A172 (cell line): ENCODE data around the gene THOC7. TPM values are rescaled to one million over a fixed set of nuclear protein-coding genes. Genes with fewer than 3 reads are reported as not detected.

Source experiments
- DNase-seq: peaks from one replicate; pipeline ENCODE4 v3.0.0-alpha.2; 2015; ENCODE audit warnings: low spot score
- total RNA-seq: library from RNA; depleted of rRNA; stranded (reverse); fragments of >200 nt; shearing (Covaris generic); gene quantifications from 2 replicates; pipeline ENCODE4 v1.2.3, GENCODE V29; 2014; rRNA removed

Gene THOC7
- 104 and 130 TPM in 2 replicates for total RNA-seq

DNA sequence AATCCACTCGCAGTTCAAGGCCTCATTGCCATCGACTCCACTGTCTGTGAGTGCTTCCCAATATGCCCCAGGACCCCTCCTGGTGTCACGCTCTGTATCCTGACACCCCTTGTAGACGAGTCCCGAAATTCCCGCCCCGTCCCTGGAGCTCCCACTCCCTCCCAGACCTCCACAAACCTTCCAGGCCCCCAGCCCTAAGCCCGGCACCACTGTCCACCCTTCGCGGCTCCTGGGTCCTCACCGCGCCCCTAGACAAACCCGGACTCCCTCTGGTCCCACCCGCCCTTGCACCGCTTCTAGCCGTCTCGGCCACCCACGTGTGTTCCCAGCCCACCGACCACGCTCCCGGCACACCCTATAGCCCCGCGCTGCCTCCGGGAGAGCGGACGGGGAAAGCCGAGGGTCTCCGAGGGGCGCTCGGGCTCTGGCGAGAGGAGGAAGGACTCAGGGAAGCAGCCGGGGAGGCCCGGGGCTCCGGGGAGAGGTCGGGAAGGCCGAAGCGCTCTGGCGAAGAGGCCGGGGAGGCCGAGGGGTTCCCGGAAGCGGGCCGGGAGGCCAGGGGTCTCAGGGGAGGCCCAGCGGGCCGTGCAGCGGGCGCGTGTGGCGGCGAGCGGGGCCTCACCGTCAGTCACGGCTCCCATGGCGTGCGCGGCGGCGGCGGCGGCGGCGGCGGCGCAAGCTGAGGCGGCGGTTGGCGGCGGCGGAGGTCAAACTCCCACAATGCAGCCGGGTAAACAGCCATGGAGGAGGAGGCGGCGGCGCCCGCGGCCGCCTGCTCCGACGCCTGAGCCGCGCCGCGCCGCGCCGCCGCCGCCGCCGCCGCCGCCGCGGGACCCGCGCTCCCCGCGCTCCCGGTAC, at the start of gene THOC7, which contains the start of gene ATXN7:
Gene THOC7 (minus strand): TSS at position 656 of the 858 bp plus-strand sequence. CDS start 15 bp downstream, at position 641.
Gene ATXN7 (plus strand): TSS at position 718 of the 858 bp plus-strand sequence. CDS start 48,732 bp downstream, outside the sequence.
- DNase-seq = no peak

DNA sequence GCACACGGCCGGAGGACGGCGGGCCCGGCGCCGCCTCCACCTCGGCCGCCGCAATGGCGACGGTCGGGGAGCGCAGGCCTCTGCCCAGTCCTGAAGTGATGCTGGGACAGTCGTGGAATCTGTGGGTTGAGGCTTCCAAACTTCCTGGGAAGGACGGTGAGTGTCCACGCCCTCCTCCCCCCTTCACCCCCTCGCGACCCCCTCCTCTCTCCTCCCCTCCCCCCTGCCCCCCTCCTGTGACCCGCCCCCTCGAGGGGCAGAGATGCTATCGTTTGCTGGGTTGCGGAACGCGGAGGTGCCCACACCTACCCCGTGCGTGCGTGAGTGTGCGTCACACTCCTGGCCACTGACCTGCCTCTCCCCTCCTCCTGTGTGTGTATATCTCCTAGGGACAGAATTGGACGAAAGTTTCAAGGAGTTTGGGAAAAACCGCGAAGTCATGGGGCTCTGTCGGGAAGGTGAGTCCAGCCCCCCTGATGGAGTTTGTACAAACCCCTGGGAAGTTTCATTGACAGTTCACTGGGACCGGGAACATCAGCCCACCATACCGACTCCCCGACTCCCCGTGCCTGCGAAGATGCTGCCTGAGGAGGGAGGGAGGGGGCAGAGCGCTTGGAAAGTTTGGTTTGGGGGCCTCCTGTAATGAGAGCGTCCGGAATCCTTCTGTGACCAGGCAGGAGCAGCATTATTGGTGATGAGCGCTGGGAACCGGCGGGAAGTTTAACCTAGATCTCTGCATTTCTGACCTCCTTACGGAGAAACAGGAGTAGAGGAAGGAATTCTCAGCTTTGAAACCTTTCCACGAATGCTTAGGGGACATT, 49.4 kb upstream of the THOC7 start:
- DNase-seq = peak; percentile 18

DNA sequence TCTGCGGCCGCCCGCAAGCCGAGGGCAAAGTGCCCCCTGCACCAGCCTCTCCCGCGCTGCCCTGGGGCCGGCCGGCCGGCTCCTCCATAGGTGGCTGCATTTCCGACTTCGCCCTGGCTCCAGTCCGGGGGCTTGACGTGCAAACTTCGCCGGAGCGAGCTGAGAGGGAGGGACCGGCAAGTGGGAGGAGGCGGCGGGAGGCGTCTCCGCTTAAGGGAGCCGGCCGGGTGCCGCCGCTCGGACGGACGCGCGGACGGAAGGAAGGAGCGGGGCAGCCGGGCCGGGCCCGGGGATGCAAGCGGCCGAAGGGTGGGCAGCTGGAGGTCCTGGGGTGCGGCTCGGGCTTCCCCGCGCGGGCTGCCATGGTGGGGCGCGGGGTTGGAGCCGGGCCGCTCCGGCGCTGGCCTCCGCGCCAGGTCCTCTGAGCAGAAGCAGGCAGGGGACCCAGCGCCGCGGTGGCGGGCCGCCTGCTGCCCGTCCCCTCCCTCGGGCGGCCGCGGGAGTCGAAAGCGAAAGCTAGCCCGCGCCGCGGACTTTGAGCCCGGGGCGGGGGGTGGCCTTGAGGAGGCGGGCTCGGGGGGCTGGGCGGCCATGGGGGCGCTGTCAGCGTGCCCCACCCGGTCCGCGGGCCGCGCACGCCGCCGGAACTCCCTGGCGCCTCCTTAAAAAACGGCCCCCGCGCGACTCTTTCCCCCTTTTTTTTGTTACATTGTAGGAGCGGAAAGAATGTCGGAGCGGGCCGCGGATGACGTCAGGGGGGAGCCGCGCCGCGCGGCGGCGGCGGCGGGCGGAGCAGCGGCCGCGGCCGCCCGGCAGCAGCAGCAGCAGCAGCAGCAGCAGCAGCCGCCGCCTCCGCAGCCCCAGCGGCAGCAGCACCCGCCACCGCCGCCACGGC, 48.5 kb upstream of the THOC7 start, which contains the start of gene SCAANT1:
Gene SCAANT1 (minus strand): TSS at position 511 of the 895 bp plus-strand sequence.
- DNase-seq = peak; percentile 58

DNA sequence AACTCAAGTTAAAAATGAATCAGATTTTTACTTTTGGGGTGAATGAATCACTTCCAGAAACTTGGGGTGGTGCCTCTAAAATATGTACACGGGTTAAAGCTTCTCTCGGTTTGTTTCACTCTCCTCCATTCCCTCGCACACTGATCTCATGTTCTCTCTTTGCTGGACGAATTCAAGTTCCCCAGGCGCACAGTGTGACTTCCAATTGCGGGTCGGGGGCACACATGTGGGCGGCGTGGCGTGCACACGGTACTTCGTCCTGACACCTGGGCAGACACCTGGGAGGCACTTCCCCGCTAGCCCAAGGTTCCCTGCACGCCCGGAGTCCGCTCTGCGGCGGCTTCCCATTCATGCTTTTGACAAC, 47.9 kb upstream of the THOC7 start:
- DNase-seq = peak; percentile 11

DNA sequence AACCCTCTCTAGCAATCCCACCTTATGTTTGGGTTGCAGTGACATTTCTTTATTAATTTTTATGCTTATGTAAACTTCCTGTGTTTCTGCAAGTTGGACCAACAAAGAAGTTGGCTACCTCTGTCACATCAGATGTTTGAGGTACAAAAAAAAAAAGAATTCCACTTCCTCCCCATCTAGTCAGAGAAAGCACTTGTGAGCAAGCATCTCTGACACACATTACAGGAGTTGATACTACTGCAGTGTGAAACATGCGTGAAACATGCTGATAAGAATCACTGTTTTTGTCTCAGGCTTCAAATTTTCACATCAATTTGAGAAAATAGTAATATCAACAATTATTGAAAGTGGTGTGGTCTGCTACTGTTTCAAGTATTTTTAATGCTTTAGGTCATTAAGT, 47.3 kb upstream of the THOC7 start:
- DNase-seq = no peak

DNA sequence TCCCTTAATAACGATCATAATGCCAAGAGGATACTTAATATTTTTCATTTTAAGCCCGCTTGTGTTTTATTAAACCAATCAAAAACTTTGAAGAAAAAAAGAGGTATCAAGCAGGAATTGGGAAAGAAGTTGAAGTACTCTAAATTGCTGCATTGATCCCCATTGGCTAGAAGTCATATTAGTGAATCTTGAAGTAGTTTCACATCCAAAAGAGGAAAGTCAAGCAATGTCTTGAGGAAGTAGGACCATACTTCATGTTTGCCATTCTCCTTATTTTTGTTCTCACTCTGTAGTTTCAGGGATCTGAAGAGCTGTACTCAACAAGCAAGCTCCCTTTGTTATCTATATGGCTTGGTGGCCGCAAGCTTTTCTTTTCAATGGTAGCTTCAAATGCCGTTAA, 46.4 kb upstream of the THOC7 start:
- DNase-seq = no peak

DNA sequence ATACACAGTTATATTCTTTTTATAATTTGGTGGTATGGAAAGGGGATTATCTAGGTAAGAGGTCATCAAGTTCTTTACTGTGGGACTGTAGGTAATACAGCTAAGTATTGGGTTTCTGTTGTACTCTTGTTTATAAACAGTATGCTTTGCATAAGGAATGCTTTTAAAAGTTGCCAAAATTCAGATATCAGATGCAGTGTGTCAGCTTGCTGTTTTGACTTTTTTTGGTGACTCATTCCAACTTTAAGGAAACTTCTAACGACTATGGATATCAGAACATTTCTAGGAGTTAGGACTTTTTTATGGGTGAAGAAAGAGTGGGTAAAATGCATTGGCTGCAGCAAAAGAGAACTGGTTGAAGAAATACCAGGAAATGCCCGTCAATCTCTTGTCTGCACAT, 45.8 kb upstream of the THOC7 start:
- DNase-seq = no peak

DNA sequence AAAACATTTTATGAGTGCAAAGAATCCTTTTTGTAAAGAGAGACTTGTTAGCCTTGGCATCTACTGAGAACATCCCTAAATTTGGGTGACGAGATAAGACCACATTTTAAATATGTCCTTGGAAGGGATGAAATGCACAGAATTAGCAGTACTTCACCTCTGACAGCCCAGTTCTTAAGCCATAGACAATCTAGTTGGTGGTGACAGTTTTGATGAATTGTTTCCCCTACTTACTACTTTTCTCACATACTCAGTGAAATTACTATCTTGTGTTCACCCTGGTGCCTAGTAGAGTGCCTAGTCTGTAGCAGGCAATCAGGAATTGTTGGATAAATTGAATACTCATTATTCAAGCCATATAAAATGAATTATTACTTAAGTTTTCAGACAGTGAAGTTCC, 45.2 kb upstream of the THOC7 start:
- no peak for DNase-seq

DNA sequence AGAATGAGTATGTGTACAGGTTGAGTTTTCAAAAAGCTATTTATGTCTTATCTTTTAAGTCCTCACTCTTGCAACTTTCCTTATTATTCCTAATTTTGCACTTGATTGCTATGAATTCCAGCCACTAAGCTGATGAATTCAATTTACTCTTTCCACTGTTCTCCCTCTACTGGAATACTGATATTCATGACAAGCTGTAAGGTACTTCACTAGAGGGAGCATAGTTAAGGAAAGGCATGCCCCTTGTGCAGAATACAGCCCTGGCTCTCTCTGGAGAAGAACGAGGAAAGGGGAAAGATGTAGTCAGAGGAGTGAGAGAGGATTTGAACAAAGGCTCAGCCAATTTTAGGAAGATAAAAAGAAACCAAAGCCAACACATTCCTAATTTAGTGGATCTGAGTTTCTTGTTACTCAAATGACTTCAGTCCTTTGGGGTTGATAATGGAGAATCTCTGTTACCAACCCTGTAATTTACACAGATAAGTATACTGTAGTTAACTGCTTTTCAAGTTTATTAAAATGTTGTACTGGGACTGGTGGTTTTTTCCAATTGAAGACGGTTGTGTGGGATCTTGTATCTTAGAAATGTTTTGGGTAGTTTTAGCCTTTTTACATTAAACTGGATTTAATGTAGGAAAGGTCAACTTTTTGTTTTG, 44.6 kb upstream of the THOC7 start:
- DNase-seq = no peak

DNA sequence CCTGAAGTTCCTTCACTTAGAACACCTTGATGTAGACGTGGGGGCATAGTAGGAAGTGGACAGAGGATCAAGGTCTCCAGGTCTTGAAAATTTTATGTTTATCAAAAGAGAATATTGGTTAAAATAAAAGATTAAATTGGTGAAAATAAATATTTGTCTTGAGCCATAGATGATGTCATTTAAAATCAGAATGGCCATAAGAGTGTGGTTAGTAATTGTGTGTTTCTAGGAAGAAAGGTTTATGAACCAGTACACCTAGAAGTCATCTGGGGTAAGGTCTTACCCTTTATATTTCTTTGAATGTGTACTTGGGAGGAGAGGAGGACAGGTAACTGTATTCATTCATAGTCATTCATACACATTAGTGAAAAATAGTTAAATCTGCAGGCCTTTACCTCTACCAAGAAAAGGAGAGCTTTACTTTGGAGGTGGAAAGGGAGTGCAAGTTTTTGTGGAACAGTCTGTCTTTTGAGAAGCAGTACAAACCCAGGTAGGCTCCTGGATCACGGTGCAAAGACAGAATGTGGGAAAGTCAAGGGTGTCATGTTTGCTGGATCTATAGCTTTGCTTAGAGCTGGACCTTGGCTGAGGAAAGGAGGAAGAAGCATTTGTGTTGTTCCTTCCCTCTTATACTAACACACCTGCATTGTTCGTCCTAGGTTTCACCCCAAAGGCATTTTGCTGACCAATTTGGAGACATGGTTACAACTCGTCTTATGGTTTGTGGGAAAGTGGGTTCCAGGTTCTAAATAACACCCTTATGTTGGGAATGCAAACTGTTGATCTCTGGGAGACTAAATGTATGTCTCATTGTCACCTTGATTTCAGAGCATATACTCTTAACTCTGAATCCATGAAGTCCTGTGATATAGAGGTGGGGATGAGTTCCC, 42.4 kb upstream of the THOC7 start:
- no peak for DNase-seq

DNA sequence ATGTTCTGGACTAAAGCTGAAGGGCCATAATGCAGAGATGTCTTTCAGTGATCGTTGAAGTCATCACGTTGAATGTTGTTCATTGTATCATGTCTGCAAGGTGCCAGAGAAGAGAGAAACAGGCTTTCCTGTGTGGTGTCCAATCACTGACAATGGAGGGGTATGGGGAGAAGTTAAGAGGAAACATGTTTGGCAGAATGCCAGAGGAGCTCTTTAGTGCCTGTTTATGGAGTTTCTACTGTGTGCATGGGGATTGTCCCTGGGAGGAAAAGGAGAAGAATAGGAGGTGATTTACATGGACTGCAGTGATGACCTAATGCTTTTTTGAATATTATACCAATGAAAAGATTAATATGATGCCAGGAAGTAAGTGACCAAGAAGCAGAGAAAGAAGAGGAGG, 36.9 kb upstream of the THOC7 start:
- no peak for DNase-seq

DNA sequence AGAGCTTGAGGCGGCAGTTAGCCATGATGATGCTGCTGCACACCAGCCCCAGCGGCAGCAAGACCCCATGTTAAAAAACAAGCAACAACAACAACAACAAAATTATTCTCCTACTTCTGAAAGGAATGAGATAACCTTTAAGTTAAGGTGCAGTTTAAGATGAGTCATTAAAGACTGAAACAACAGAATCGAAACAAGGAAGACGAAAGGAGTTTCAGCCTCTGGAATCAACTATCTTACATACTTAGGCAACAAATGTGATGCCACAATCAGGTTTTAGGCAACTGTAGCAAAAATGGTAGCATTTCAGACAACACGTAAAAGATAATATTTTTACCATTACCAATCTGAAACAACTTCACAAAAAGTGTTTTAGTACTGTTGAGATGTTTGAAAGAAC, 36.4 kb upstream of the THOC7 start:
- no peak for DNase-seq

DNA sequence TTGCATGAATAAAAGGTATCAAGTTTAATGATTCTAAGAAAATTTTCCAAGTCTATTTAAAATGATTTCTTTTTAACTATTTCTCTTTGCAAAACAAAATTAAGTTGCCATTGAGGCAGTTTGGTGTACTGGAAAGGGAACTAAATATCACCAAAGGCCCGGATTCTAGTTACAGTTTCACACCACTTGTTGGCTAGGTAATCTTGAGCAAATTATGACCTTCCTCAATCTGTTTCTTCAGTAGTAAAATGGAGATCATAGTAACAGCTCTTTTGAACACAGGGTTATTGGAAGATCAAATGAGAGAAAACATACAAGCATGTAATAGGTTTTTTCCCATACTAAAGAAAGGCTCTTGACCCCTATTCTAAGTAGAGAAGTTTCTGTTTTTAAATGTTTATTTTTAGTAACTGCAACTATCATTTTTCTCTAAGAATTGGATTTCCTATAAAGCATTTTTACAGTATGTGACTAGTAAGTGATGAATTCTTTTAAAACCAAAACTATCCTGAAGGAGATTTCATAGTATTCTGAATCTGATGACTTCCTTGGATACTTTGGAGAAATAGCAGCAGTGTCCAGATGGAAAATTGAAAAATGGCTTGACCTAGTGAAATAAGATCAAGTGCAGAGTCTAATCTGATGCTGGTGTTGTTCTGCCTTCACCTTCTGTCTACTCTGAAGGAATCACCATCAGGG, 32.9 kb upstream of the THOC7 start:
- DNase-seq = no peak

DNA sequence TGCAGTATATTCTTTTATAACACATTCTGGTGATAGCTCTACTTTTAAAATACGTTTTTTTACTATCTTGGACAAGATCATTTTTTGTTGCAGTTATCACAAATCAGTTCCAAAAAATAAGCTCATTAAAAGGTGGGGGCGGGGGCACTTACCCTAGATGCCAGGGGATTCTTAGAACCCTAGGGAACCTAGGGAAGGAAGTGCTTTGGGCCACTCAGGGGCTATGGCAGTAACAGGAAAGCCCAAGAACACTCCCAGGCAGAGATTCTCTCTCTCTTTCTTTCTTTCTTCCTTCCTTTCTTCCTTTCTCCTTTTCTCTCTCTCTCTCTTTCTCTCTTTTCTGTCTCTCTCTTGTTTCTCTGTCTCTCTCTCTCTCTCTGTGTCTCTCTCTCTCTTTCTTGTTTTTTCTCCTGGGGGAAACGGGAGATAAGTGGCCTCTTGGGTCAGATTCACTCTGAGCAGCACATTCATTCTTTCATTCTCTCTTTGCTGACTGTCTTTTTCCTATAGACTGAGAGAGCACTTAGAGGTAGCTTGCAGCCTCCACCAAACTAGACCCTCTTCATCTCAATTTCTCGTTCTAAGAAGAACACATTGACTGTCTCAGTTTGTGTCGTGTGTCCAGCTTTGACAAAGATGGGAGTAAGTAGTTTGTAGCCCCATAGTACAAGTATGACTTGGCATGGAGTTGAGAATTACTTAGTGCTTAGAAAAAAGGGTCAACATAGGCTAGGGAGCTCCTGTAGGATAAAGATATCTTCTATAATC, 32.0 kb upstream of the THOC7 start:
- no peak for DNase-seq

DNA sequence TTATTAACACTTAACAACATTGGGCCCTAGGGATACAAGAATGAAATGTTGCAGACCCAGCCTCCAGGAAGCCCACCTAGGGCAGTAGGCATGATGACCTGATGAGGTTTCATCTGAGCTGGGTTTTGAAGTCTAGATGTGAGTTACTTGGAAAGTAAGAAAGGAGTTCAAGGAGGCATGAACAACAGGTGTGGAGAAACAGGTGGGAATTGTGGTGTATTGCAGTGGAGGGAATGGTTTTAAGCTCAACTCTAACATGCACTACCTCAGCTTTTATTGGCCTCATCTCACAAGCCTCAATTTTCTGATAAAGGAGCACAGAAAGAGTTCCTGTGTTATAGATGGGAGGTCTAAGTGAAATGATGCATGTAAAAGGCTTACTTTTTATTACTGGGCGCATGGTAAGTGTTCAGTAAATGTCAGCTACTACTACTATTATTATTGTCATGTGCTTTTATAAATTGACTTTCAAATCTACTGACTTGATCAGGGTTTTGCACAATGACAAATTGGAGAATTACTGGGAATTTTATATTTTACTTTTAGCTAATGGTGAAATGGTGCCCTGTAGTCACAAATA, 29.3 kb upstream of the THOC7 start:
- no peak for DNase-seq

DNA sequence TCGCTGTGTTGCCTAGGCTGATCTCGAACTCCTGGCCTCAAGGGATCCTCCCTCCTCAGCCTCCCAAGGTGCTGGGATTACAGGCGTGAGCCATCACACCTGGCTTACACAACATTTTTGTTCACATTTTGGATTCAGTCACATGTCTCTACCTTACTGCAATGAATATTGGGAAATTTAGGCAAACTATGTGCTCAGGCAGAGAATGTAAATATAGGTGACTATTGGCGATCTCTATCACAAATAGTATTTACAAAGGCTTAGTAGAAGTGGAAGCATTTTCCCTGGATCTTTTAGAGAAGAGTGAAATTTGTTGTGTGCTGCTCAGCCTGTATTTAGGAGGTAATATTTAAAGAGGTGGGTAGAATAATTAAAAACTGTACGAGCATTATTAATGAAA, 27.9 kb upstream of the THOC7 start:
- no peak for DNase-seq

DNA sequence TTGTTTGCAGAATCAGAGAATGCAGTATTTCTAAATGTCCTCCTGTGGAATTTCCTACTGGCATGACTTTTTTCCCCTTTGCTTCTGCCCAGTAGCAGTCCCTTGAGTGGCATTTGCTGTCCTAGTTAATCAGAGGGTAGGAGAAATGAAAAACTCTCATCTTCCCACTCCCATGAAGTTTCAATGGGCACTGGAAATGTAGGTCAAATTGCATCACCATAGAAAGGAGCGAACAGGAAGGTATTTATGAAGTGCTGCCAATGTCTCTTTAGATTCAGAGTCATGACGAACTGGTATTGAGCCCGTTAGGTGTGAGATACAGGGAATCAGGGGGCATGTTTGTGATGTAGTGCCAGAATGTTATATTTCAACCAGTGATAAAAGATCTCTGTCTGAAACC, 23.3 kb upstream of the THOC7 start:
- no peak for DNase-seq

DNA sequence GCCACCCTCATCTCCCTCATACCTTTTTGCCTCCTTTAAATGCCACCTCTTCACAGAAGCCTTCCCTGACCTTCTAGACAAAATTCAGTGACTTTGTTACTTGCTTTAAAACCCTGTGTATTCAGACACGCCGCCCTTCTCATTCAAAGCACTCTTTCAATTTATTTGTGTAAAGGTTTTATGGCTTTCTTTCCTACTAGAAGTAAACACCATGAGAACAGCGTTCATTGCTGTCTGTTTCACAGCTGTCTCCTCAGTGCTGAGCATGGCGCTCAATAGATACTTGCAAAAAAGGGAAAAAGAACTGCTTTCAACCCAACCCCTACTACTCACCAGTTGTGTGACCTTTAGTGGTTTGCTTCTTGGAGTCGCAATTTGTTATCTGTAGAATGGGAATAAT, 17.0 kb upstream of the THOC7 start:
- no peak for DNase-seq
